IMR-90 (cell line): ENCODE measurements around the gene HOXD8. TPM values are rescaled to one million over a fixed set of nuclear protein-coding genes. Genes with fewer than 3 reads are reported as not detected.

ENCODE experiments used
- ATAC-seq: fragments of 200-7000 bp; cut with Tn5 transposase; 2 replicates; pipeline ENCODE4 v1.9.1; 2020; ENCODE audit warnings: low read depth, mild to moderate bottlenecking, moderate library complexity
- BruUV-seq: library from RNA; stranded (reverse); fragments of 400-500 nt; replicated peaks from 2 replicates; lab custom pipeline; 2021; lab: Mats Ljungman, UMichigan
- CTCF ChIA-PET: fragments of 300-600 bp; formaldehyde crosslinking; extraction: SDS; loops from one replicate; lab custom pipeline; 2021; ENCODE audit warnings: antibody characterized with exemption; lab: Yijun Ruan, JAX
- POLR2A ChIA-PET: fragments of 300-600 bp; sonication (Branson Sonifier 250); formaldehyde crosslinking; loops from one replicate; lab custom pipeline; 2022; ENCODE audit warnings: antibody characterized with exemption; ENCODE audit not compliant: unreplicated experiment; lab: Charles Lee
- DNase-seq: peaks from one replicate; pipeline ENCODE4 v3.0.0; 2013
- H2AFZ ChIP-seq: replicated peaks from 2 replicates; pipeline ENCODE3; 2013; ENCODE audit warnings: low read length, mild to moderate bottlenecking; ENCODE audit not compliant: poor library complexity
- H2AK5ac ChIP-seq: 2 replicates; pipeline ENCODE4 v1.6.1; 2013; ENCODE audit warnings: low read depth, low read length, inconsistent platforms
- H2AK9ac ChIP-seq: replicated peaks from 2 replicates; pipeline ENCODE3; 2013; ENCODE audit warnings: mild to moderate bottlenecking, low read depth, low read length, moderate library complexity; ENCODE audit not compliant: poor library complexity
- H2BK120ac ChIP-seq: 2 replicates; pipeline ENCODE4 v1.6.1; 2013; ENCODE audit warnings: low read depth, low read length, inconsistent platforms
- H2BK15ac ChIP-seq: 3 replicates; pipeline ENCODE4 v1.6.1; 2013; ENCODE audit warnings: low read depth, low read length, inconsistent platforms
- H2BK20ac ChIP-seq: 2 replicates; pipeline ENCODE4 v1.6.1; 2013; ENCODE audit warnings: low read depth, mild to moderate bottlenecking, inconsistent platforms, low read length, moderate library complexity
- H2BK5ac ChIP-seq: 2 replicates; pipeline ENCODE4 v1.6.1; 2013; ENCODE audit warnings: mild to moderate bottlenecking, low read depth, low read length, inconsistent platforms; ENCODE audit not compliant: poor library complexity, severe bottlenecking
- H3K14ac ChIP-seq: replicated peaks from 2 replicates; pipeline ENCODE4 v1.6.1; 2013; ENCODE audit warnings: low read depth, low read length, inconsistent platforms
- H3K18ac ChIP-seq: 2 replicates; pipeline ENCODE4 v1.6.1; 2013; ENCODE audit warnings: low read depth, low read length, control low read depth
- H3K23ac ChIP-seq: 2 replicates; pipeline ENCODE4 v1.6.1; 2013; ENCODE audit warnings: low read depth, low read length, inconsistent platforms
- H3K27ac ChIP-seq: 2 replicates; pipeline ENCODE4 v1.5.1; 2013; ENCODE audit warnings: mild to moderate bottlenecking, control low read depth, low read length; ENCODE audit not compliant: insufficient read depth
- H3K27me3 ChIP-seq: 2 replicates; pipeline ENCODE4 v1.6.1; 2013; ENCODE audit warnings: low read length; ENCODE audit not compliant: control insufficient read depth, insufficient read depth
- H3K36me3 ChIP-seq: 2 replicates; pipeline ENCODE4 v1.6.1; 2013; ENCODE audit warnings: low read length, mixed read lengths; ENCODE audit not compliant: control insufficient read depth, insufficient read depth
- H3K4ac ChIP-seq: 2 replicates; pipeline ENCODE4 v1.6.1; 2013; ENCODE audit warnings: low read depth, low read length, inconsistent platforms
- H3K4me1 ChIP-seq: 2 replicates; pipeline ENCODE4 v1.6.1; 2013; ENCODE audit warnings: low read length, mixed read lengths; ENCODE audit not compliant: control insufficient read depth, insufficient read depth
- H3K4me2 ChIP-seq: 2 replicates; pipeline ENCODE4 v1.6.1; 2013; ENCODE audit warnings: low read depth, mild to moderate bottlenecking, control low read depth, low read length, moderate library complexity
- H3K4me3 ChIP-seq: 2 replicates; pipeline ENCODE4 v1.5.1; 2013; ENCODE audit warnings: low read depth, mild to moderate bottlenecking, control low read depth, low read length, moderate library complexity; ENCODE audit not compliant: insufficient read depth
- H3K56ac ChIP-seq: 2 replicates; pipeline ENCODE4 v1.6.1; 2013; ENCODE audit warnings: low read length, inconsistent platforms; ENCODE audit not compliant: insufficient read depth; ENCODE audit errors: extremely low read depth
- H3K79me1 ChIP-seq, 2 experiments: 2 replicates each; pipeline ENCODE4 v1.6.1; 2013; ENCODE audit warnings: low read length in 2 of 2, inconsistent platforms in 1 of 2, low read depth in 1 of 2
- H3K9ac ChIP-seq: 2 replicates; pipeline ENCODE4 v1.6.1; 2013; ENCODE audit warnings: low read depth, low read length, control low read depth
- H3K9me1 ChIP-seq: 2 replicates; pipeline ENCODE4 v1.6.1; 2013; ENCODE audit warnings: low read length, inconsistent platforms; ENCODE audit not compliant: insufficient read depth
- H3K9me3 ChIP-seq: 2 replicates; pipeline ENCODE4 v1.6.1; 2013; ENCODE audit warnings: low read length; ENCODE audit not compliant: control insufficient read depth, insufficient read depth
- H4K20me1 ChIP-seq: 2 replicates; pipeline ENCODE4 v1.6.1; 2013; ENCODE audit warnings: low read length, inconsistent platforms; ENCODE audit not compliant: insufficient read depth
- H4K5ac ChIP-seq: 2 replicates; pipeline ENCODE4 v1.6.1; 2013; ENCODE audit warnings: mild to moderate bottlenecking, low read depth, low read length, control low read depth
- H4K8ac ChIP-seq, 2 experiments: 2 replicates each; pipeline ENCODE4 v1.6.1; 2013; ENCODE audit warnings: low read depth in 2 of 2, low read length in 2 of 2, control low read depth in 1 of 2, inconsistent platforms in 1 of 2
- H4K91ac ChIP-seq: 2 replicates; pipeline ENCODE4 v1.6.1; 2013; ENCODE audit warnings: low read depth, low read length, inconsistent platforms; ENCODE audit not compliant: insufficient read depth
- BHLHE40 ChIP-seq: fragments of 150-350 bp; IDR thresholded peaks from 2 replicates; pipeline ENCODE4 v1.6.1; 2016; ENCODE audit warnings: mild to moderate bottlenecking, low read depth, low read length
- NFE2L2 ChIP-seq: fragments of 150-350 bp; IDR thresholded peaks from 2 replicates; pipeline ENCODE4 v1.6.1; 2016; ENCODE audit warnings: low read depth, mild to moderate bottlenecking, low read length
- RAD21 ChIP-seq: IDR thresholded peaks from 2 replicates; pipeline ENCODE4 v1.6.1; 2012; ENCODE audit warnings: low read length, improper control_type of control experiment
- WGBS, 2 experiments: methylation state at CpG; one replicate each; pipeline versions ENCODE4 v1.1.5 to v1.1.7; 2013; ENCODE audit warnings: missing lambda C conversion rate in 2 of 2; ENCODE audit not compliant: insufficient read length in 1 of 2; ENCODE audit errors: extremely low coverage in 2 of 2; 5-methylcytosine and 5-hydroxymethylcytosine counted together
- dilution Hi-C: fragments of 300-500 bp; cut with HindIII; formaldehyde crosslinking; loops from one replicate; pipeline ENCODE4 v1.14.3; 2018; ENCODE audit warnings: low sequenced_read_pairs; ENCODE audit not compliant: unreplicated experiment
- in situ Hi-C: fragments of 300-500 bp; cut with MboI; formaldehyde crosslinking; loops from 3 replicates; pipeline ENCODE4 v1.14.3; 2019; ENCODE audit warnings: low sequenced_read_pairs, inconsistent platforms, mixed read lengths
- intact Hi-C: fragments of 100-400 bp; cut with micrococcal nuclease; formaldehyde crosslinking; loops from 2 replicates; pipeline ENCODE4 v1.10.0; 2022
- polyA plus RNA-seq, 3 experiments: library from polyadenylated mRNA; depleted of rRNA; stranded (reverse); fragments of >200 nt; gene quantifications; 2 replicates each; pipeline ENCODE4 v1.2.3, GENCODE V29; 2012; ENCODE audit warnings: low replicate concordance in 1 of 3
- total RNA-seq: library from RNA; depleted of rRNA; stranded (reverse); fragments of >200 nt; gene quantifications from 2 replicates; pipeline ENCODE4 v1.2.3, GENCODE V29; 2012

The HOXD8 gene
- total and polyA plus RNA-seq, 2 of the 4 experiments (the other 2 are of a cell fraction) = not detected

DNA sequence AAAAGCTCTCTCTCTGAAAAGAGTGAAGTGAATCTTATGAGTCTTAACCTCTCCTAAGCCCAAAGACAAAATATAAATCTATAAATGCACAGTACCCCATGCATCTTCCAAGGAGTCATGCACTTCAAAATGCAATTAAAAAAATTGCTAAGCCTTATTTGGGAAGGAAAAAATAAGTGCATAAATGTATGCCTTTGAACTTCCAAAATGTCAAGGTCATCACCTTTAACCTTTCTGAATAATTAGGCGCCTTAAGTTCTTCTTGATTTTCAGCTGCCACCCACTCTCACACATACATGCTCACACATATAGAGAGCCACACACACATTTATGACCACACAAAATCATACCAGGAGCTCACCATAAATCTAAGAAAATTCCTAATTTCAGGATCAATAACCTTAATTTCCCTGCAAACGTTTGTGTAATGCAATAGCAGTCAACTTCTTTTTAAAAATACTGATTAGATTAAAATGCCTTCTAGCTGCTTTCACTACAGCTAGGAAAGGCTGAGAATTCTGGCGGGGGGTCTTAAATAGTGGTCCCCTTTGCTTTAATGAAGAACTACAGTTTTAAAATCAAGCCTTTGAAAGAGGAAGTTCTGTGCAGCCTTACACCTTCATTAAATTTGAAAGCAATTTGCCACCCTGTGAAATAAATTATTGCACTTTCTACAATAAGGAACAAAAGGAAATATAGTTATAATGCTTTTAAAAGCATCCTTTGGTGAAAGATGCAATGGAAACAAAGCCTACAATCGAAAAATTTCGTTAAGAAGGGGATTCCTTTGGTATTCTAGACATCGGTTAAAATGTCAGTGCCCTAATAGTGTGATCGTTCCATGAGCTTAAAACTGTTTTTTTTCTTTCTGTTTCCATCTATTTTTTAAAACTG lies 18.8 kb upstream of the HOXD8 start:
- Histone ChIP-seq H4K91ac (no peak overlapping the region), H3K27me3 (peaks cover 89% of the 10 kb centered on the region), H3K36me3 (no peaks in the 10 kb centered on the region), H3K9ac (no peak overlapping the region), H3K18ac (no peak overlapping the region), H2AK9ac (no peak overlapping the region), H2AFZ (no peak overlapping the region), H3K4me2 (no peak overlapping the region), H3K79me1 (no peaks in the 10 kb centered on the region), H3K14ac (no peak overlapping the region), H4K8ac (no peak overlapping the region), H3K9me3 (peaks cover 5% of the 10 kb centered on the region), H4K5ac (no peak overlapping the region), H4K20me1 (no peaks in the 10 kb centered on the region), H3K56ac (no peak overlapping the region), H2BK20ac (no peak overlapping the region), H3K23ac (no peak overlapping the region), H3K4me3 (no peak overlapping the region), H3K4me1 (no peaks in the 10 kb centered on the region), H3K9me1 (no peaks in the 10 kb centered on the region), H2BK120ac (no peak overlapping the region), H2BK5ac (no peak overlapping the region), H2BK15ac (no peak overlapping the region), H3K4ac (no peak overlapping the region), H3K27ac (no peak overlapping the region), H2AK5ac (no peak overlapping the region)
- no TSS peak for BruUV-seq
- CTCF ChIA-PET = interaction anchor here (0.6 to 1.3 kb wide), 5 partner anchors 13 to 543 kb away, joined by 3 to 4 read pairs (median 3); no protein-coding TSS in a partner anchor
- in situ Hi-C loops (no loop called here), dilution Hi-C loops (no loop called here), intact Hi-C loops (loop anchor here (1.0 kb wide), 1 partner anchor 25 kb away; no protein-coding TSS in a partner anchor)
- WGBS, 2 experiments = no CpG with 5 or more reads among the region's 7 CpGs
- DNase-seq = no peak
- ATAC-seq = no peak
- POLR2A ChIA-PET = no interaction called here
- no peak for TF ChIP-seq NFE2L2
- no peak for TF ChIP-seq BHLHE40
- TF ChIP-seq RAD21 = no peak
